KG1 (cell line): ENCODE results near the gene ILKAP.
"Not testable (repeated sequence)": the region's sequence is repeated elsewhere in the genome, so short reads cannot be mapped to it uniquely, and the experiment has no call there.

Source experiments
- DNase-seq: peaks from one replicate; lab custom pipeline; 2025; lab: John Stamatoyannopoulos, UW

Gene ILKAP

DNA sequence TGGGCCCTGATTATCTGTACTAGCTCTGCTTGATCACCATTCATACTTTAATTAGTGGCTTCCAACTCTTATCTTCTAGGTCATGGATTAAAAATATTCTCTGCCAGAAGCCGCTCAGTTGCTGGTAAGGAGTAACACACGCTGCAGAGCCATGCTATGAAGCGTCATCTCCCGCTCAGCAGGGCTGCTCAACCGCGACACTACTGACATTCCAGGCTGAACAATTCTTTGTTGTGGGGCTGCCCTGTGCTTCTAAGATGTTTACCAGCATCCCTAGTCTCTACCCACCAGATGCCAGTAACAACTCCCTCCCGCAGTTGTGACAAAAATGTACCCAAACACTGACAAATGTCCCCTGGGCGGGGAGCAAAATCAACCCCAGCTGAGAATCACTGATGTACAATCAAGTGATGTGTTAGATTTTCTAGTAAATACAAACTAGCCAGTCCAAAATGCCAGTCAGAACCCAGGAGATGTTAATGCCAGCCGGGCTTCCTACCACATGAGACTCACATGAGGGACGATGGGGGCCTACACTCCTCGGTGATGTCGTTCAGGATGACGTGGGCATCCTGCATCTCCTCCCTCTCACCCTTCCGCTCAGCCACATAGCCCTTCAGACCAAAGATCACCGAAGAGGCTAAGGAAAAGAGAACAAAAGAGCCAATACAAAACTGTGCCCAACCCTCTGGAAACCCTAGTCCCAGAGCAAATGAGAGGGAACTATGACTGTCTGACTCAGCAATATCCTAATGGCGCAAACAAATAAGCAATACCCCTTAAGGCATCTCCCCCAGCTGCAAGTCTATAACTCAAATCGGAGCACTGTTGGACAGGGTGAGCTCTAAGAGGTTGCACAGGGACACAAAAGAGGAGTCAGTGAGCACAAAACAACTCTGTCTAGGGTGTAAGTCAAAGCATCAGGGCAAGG, 15.6 kb downstream of the ILKAP start:
- DNase-seq, result no peak

DNA sequence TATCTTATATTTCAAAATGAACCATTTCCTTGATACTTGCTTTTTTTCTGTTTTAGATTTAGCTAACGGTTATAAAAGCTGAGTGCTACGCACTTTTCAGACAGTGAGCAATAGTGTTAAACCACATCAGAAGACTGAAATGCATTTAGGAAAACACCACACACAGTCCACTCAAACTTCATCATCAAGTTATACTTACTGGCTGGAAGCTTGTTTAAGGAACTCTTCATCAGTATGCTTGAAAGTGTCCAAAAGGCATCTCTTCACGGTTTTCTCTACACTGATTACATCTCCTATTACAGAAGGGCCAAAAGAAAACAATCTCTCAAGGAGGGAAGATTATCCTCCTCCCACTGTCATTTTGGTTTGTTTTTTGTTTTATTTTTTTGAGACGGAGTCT, 19.7 kb downstream of the ILKAP start:
- no peak for DNase-seq

- no peak for DNase-seq
These were observed 21.1 kb downstream of the ILKAP start for GRCh38 chr2:238182362-238182761.

- no peak for DNase-seq
These were observed 22.9 kb downstream of the ILKAP start for GRCh38 chr2:238180554-238180953.

DNA sequence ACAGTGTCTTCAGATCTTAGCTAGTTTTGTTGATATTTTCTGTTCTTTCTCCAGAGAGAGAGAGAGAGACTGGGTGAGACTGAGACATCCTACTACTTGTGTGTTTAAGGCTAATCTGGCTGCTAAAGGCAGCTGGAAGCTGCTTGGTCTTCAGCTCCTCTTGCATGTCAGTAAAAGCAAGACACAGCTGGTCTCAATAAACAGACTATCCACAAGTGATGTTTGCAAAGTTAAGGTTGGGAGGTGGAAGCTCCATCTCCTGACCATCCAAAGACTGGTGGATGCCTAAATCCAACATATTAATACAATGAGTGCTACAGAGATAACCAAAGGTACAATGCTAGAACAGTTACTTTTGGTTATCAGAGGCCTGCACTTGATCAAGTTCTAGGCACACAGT, 26.9 kb downstream of the ILKAP start:
- DNase-seq, result no peak

GRCh38 chr2:238174701-238175100, 28.8 kb downstream of the ILKAP start:
- no peak for DNase-seq

GRCh38 chr2:238174291-238174690, 29.2 kb downstream of the ILKAP start:
- no peak for DNase-seq

GRCh38 chr2:238173692-238174091, 29.8 kb downstream of the ILKAP start:
- no peak for DNase-seq

DNA sequence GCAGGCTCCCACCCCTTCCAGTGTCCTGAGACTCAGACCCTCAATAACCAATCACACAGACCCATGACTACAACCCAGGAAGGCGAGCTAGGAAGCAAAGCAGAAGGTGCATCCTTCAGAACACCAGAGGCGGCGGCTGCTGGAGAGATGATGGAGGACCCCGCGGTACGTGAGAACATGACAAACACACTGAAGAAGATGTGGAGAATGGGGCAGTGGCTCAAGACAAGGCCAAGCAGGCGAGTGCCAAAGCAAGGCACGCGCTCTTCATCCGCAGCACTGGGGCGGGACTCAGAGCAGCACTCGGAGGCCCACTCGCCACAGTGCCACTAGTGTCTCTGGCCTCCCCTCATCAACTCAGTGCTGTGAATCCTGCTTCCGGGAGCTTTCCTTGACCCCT, 31.1 kb downstream of the ILKAP start:
- DNase-seq, result no peak

GRCh38 chr2:238171575-238172187, 31.8 kb downstream of the ILKAP start:
- DNase-seq, result no peak

DNA sequence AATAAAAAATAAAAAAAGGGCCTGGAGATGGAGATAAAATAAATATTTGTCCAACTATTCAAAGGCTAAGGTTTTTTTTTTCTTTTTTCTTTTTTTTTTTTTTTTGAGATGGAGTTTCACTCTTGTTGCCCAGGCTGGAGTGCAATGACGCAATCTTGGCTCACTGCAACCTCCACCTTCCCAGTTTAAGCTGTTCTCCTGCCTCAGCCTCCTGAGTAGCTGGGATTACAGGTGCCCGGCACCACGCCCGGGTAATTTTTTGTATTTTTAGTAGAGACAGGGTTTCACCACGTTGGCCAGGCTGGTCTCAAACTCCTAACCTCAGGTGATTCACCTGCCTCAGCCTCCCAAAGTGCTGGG, 32.4 kb downstream of the ILKAP start:
- DNase-seq, result not testable (repeated sequence)

GRCh38 chr2:238170386-238171071, 33.0 kb downstream of the ILKAP start:
- DNase-seq, result no peak

- DNase-seq, result no peak
These were observed 33.7 kb downstream of the ILKAP start for GRCh38 chr2:238169708-238170251.

DNA sequence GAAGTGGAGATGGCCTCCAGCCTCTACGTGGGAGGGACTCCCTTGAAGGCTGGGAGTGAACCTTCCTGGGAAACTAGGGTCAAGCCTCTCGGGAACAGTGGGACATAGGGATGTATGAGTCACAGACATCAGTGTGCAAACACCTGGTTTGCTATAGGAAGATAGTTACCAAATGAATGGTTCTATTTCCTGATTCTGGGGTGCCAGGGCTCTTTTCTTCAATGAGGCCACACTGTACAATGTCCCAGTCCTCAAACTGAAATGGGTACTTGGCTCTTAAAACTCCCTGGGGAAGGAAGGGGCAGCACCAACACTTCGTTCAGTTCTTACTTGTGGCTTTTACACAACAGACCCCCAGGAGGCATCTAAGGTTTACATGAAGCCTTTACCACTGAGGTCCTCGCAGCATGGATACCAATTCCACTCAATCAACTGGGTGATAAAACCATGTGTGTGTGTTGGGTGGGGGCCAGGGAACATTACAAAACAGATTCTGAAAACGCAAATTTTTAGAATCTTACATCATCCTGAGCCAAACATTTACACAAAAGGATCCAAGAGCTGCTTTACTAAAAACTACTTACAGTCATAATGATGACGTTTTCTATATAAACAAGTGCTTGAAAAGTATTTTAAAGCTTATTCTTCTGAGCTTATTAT, 34.3 kb downstream of the ILKAP start:
- no peak for DNase-seq

GRCh38 chr2:238168196-238169047, 35.1 kb downstream of the ILKAP start:
- DNase-seq, result no peak

DNA sequence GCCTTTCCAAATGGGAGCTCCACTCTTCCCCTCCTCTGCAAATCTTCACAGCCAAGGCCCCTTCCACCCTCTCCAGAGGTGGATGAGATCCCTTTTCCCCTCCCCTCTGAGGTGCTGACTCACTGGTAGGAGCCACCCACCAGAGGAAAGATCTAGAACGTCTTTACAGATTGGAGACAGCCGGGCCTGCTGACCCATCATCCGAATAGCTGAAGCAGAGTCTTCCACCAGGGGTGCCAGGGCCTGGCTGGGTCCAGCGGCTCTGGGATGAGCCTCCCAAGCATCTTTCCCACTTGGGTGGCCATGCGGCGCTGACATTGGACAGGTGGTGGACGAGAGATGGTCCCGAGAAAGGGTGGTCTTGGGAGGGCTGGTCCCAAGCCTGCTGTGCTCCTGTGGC, 35.7 kb downstream of the ILKAP start:
- no peak for DNase-seq

DNA sequence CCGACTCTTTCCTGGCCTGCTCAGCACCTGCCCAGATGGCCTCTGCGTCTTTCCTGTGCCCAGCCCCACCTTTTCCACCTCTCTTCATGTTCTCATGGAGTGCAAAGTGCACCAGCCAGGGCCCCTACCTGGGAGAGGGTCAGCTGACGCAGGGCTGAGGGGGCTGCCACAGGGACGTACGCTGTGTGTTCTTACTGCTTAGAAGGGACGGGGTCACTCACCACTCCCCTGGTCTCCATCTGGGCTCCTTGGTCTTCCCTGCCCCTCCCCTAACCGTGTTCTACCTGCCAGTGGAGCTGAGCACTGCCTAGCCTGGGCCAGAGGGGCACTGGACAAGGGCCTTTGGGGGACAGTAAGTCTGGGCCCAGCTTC, 36.2 kb downstream of the ILKAP start:
- no peak for DNase-seq

- no peak for DNase-seq
These were observed 36.8 kb downstream of the ILKAP start for GRCh38 chr2:238166391-238167343.

DNA sequence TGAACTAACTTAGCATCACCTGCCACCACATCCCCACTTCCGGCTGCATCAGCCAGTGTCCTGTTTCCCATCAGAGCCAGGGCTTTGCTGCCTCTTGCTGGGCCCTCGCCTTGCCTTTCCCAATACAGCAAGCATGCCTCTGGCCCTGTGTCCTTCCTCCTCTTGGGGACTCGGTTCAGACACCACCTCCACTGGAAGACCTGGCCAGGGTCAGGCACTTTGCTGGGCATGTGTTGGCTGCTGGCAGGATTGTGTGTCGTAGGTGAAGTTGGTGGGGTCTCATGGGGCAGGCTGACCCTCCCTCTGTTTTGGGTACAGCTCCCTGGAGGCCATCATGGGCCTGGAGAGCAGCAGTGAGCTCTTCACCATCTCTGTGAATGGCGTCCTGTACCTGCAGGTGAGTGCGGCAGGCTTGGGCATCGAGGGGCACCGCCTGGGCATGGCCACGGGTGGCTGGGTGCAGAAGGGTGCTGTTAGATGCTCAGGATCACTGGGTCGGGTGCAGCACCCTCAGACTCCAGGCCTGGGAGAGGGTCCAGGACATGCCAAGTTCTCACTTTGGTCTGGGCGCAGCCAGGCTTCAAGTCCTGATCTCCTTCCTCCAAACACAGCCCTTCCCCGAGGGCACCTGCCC, 38.1 kb downstream of the ILKAP start:
- DNase-seq, result no peak

GRCh38 chr2:238164906-238165287, 38.6 kb downstream of the ILKAP start:
- no peak for DNase-seq
